Measurements from ENCODE around the gene C2orf68.

Gene C2orf68

GRCh38 chr2:85646166-85646565 lies 34.3 kb upstream of the C2orf68 start:
- H3K27ac ChIP-seq: no peak overlapping the region
- no peak for TF ChIP-seq CTCF (conservative IDR thresholded peaks at IDR 0.05)

GRCh38 chr2:85644909-85645308 lies 33.0 kb upstream of the C2orf68 start:
- H3K27ac ChIP-seq: no peak overlapping the region
- TF ChIP-seq CTCF (conservative IDR thresholded peaks at IDR 0.05): no peak

GRCh38 chr2:85642725-85643124 lies 30.9 kb upstream of the C2orf68 start:
- TF ChIP-seq CTCF (conservative IDR thresholded peaks at IDR 0.05): no peak
- no peak overlapping the region for H3K27ac ChIP-seq

GRCh38 chr2:85635636-85636035 lies 23.8 kb upstream of the C2orf68 start:
- no peak overlapping the region for H3K27ac ChIP-seq
- TF ChIP-seq CTCF (conservative IDR thresholded peaks at IDR 0.05): no peak

- H3K27ac ChIP-seq: no peak overlapping the region
- TF ChIP-seq CTCF (conservative IDR thresholded peaks at IDR 0.05): no peak
Observed at GRCh38 chr2:85635011-85635410, 23.1 kb upstream of the C2orf68 start.

GRCh38 chr2:85631316-85631715 lies 19.4 kb upstream of the C2orf68 start:
- H3K27ac ChIP-seq: no peak overlapping the region
- TF ChIP-seq CTCF (conservative IDR thresholded peaks at IDR 0.05): no peak

- TF ChIP-seq CTCF (conservative IDR thresholded peaks at IDR 0.05): no peak
- H3K27ac ChIP-seq: no peak overlapping the region
Observed at GRCh38 chr2:85628658-85629057, 16.8 kb upstream of the C2orf68 start.

GRCh38 chr2:85623991-85624390 lies 12.1 kb upstream of the C2orf68 start:
- TF ChIP-seq CTCF (conservative IDR thresholded peaks at IDR 0.05): no peak
- H3K27ac ChIP-seq: no peak overlapping the region
